Parathyroid adenoma (tissue), 2 donors: ENCODE measurements around the gene FANCE.

Experiments
- H2AFZ ChIP-seq: fragments of 300-600 bp; sonication (generic); one replicate; pipeline ENCODE4 v1.7.0; 2017; ENCODE audit warnings: antibody characterized with exemption, mild to moderate bottlenecking
- H3K27ac ChIP-seq: fragments of 300-600 bp; sonication (generic); one replicate; pipeline ENCODE4 v1.7.0; 2017
- H3K27me3 ChIP-seq: fragments of 300-600 bp; sonication (generic); one replicate; pipeline ENCODE4 v1.7.0; 2017; ENCODE audit warnings: low read length; ENCODE audit not compliant: control insufficient read depth, insufficient read depth
- H3K36me3 ChIP-seq: fragments of 300-600 bp; sonication (generic); one replicate; pipeline ENCODE4 v1.7.0; 2017; ENCODE audit warnings: low read length; ENCODE audit not compliant: control insufficient read depth, insufficient read depth
- H3K4me1 ChIP-seq: fragments of 300-600 bp; sonication (generic); one replicate; pipeline ENCODE4 v1.7.0; 2017; ENCODE audit warnings: control low read depth
- H3K4me2 ChIP-seq: fragments of 300-600 bp; sonication (generic); one replicate; pipeline ENCODE4 v1.7.0; 2017; ENCODE audit warnings: low read length
- H3K4me3 ChIP-seq: fragments of 300-600 bp; sonication (generic); one replicate; pipeline ENCODE4 v1.7.0; 2017; ENCODE audit warnings: low read depth, low read length
- H3K79me2 ChIP-seq: fragments of 300-600 bp; sonication (generic); one replicate; pipeline ENCODE4 v1.7.0; 2017; ENCODE audit warnings: control low read depth
- H3K9ac ChIP-seq: fragments of 300-600 bp; sonication (generic); one replicate; pipeline ENCODE4 v1.7.0; 2017; ENCODE audit warnings: mild to moderate bottlenecking
- H3K9me3 ChIP-seq: fragments of 300-600 bp; sonication (generic); one replicate; pipeline ENCODE4 v1.7.0; 2017; ENCODE audit warnings: low read length; ENCODE audit not compliant: control insufficient read depth
- CTCF ChIP-seq: fragments of 300-600 bp; sonication (generic); IDR thresholded peaks from one replicate; pipeline ENCODE4 v1.7.0; 2017; ENCODE audit warnings: antibody characterized with exemption, mild to moderate bottlenecking
- donor health status: primary hyperparathyroidism.

Gene FANCE

DNA sequence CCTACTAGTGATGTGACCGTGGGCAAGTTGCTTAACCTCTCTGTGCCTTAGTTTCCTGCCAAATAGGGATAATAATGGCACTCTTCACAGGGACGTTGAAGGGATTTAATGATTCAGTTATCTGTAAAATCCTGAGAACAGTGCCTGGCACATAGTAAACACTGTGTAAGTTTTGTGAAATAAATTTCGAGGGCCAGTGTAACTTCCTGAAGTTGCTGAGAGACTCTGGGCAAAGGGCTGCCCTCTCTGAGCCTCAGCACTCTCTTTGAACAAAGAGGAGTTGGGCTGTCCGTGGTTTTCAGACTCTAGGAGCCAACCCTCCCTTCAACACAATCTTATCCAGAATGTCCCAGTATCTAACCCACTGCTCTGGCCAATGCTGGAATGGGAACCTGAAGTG lies 47.2 kb downstream of the FANCE start:
- H3K9me3 ChIP-seq: no peaks in the 10 kb centered on the region
- TF ChIP-seq CTCF: no peak
- H3K27me3 ChIP-seq: no peaks in the 10 kb centered on the region
- H3K4me1 ChIP-seq: peaks cover 19% of the 10 kb centered on the region
- peaks cover 9% of the 10 kb centered on the region for H3K79me2 ChIP-seq
- H3K9ac ChIP-seq: no peak overlapping the region
- no peak overlapping the region for H3K4me3 ChIP-seq
- H3K4me2 ChIP-seq: no peak overlapping the region
- H3K27ac ChIP-seq: no peak overlapping the region
- H2AFZ ChIP-seq: no peak overlapping the region
- no peaks in the 10 kb centered on the region for H3K36me3 ChIP-seq

GRCh38 chr6:35500782-35501181 lies 48.6 kb downstream of the FANCE start:
- Histone ChIP-seq H3K4me2 (no peak overlapping the region), H3K27me3 (no peaks in the 10 kb centered on the region), H3K4me3 (no peak overlapping the region), H2AFZ (no peak overlapping the region), H3K27ac (no peak overlapping the region), H3K9ac (no peak overlapping the region), H3K36me3 (no peaks in the 10 kb centered on the region), H3K79me2 (peaks cover 4% of the 10 kb centered on the region), H3K9me3 (no peaks in the 10 kb centered on the region), H3K4me1 (peaks cover 7% of the 10 kb centered on the region)
- no peak for TF ChIP-seq CTCF

GRCh38 chr6:35501784-35502183 lies 49.6 kb downstream of the FANCE start:
- peaks cover 7% of the 10 kb centered on the region for H3K4me1 ChIP-seq
- no peaks in the 10 kb centered on the region for H3K27me3 ChIP-seq
- no peaks in the 10 kb centered on the region for H3K36me3 ChIP-seq
- H3K4me2 ChIP-seq: no peak overlapping the region
- H3K79me2 ChIP-seq: peaks cover 4% of the 10 kb centered on the region
- no peak overlapping the region for H3K27ac ChIP-seq
- H3K9ac ChIP-seq: no peak overlapping the region
- no peak overlapping the region for H3K4me3 ChIP-seq
- H2AFZ ChIP-seq: no peak overlapping the region
- no peaks in the 10 kb centered on the region for H3K9me3 ChIP-seq
- TF ChIP-seq CTCF: no peak

DNA sequence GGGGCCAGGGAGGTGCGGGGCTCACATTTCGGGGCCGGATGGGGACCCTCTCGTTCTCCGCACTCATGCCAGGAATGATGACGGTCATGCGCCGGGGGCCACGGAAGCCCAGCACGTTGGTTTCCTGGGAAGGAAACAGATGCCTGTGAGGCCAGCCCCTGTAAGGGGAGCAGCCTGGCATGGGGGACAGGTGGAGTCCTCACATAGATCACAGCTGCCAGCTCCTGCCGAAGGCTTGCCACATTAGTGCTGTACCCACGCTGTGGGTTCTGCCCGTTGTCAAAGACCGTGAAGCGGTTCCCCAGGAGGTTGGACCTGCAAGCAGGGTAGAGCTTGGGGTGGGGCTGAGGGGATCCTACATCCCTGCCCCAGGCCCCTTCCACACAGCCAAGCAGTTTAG lies 51.4 kb downstream of the FANCE start:
- no peaks in the 10 kb centered on the region for H3K79me2 ChIP-seq
- H3K4me1 ChIP-seq: no peaks in the 10 kb centered on the region
- H3K9me3 ChIP-seq: no peaks in the 10 kb centered on the region
- H3K36me3 ChIP-seq: no peaks in the 10 kb centered on the region
- no peak for TF ChIP-seq CTCF
- no peaks in the 10 kb centered on the region for H3K27me3 ChIP-seq
- H3K4me3 ChIP-seq: no peak overlapping the region
- no peak overlapping the region for H3K9ac ChIP-seq
- H3K4me2 ChIP-seq: no peak overlapping the region
- H2AFZ ChIP-seq: no peak overlapping the region
- no peak overlapping the region for H3K27ac ChIP-seq

DNA sequence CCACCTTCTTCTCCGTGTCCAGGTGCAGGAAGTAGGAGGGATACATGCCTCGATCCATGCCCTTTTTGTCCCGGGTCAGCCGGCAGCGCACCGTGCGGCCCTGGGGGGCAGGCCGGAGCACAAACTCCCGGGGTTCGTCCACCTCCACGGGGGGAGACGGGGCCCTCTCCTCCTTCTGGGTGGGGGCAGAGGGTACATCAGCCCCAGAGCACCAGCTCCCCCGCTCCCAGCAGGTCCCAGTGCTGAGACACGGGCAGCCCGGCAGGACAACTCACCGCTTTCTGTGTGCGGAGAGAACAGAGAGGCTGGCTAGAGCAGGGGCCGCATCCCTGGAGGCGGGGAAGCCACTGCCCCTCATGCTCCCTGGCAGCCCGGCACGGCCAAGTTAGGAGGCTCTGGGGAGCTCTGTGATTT lies 53.9 kb downstream of the FANCE start:
- no peaks in the 10 kb centered on the region for H3K79me2 ChIP-seq
- H3K4me1 ChIP-seq: no peaks in the 10 kb centered on the region
- no peak overlapping the region for H3K4me3 ChIP-seq
- H3K4me2 ChIP-seq: no peak overlapping the region
- H3K27me3 ChIP-seq: no peaks in the 10 kb centered on the region
- TF ChIP-seq CTCF: no peak
- H3K27ac ChIP-seq: no peak overlapping the region
- no peaks in the 10 kb centered on the region for H3K9me3 ChIP-seq
- no peak overlapping the region for H2AFZ ChIP-seq
- H3K9ac ChIP-seq: no peak overlapping the region
- no peaks in the 10 kb centered on the region for H3K36me3 ChIP-seq
